ENCODE data around the gene SLC7A14. TPM values are rescaled to one million over a fixed set of nuclear protein-coding genes. Genes with fewer than 3 reads are reported as not detected.

The SLC7A14 gene
- total RNA-seq, 1 experiment from 2014 or later: not detected

- Histone ChIP-seq H3K4me2 (ENCODE audit: low read length) (no peak overlapping the region), H3F3A (ENCODE audit: low read length, unreplicated experiment) (no peaks in the 10 kb centered on the region), H3K4me1 (ENCODE audit: insufficient read depth, low read length) (peaks cover 7% of the 10 kb centered on the region), H3K36me3 (ENCODE audit: low read depth, low read length) (no peaks in the 10 kb centered on the region), H3K9me2 (replicated peaks; ENCODE audit: low read length) (no peaks in the 10 kb centered on the region), H3K9ac (ENCODE audit: low read length) (no peak overlapping the region), H3K27me3 (ENCODE audit: low read length) (no peaks in the 10 kb centered on the region), H3K9me3 (ENCODE audit: low read length) (no peaks in the 10 kb centered on the region), H3K27ac (ENCODE audit: low read length) (no peak overlapping the region), H4K20me1 (ENCODE audit: low read length) (no peaks in the 10 kb centered on the region), H2AFZ (ENCODE audit: low read length) (no peak overlapping the region), H3K79me2 (ENCODE audit: low read length) (no peaks in the 10 kb centered on the region), H3K4me3 (ENCODE audit: low read length) (no peak overlapping the region)
- ATAC-seq: no peak
- intact Hi-C loops (cut with micrococcal nuclease): no loop called here
- DNase-seq: no peak
- BruUV-seq (replicated peaks): no TSS peak
- TF ChIP-seq EZH2 (IDR thresholded peaks at IDR 0.05; ENCODE audit: low read length, unreplicated experiment) (no peak), CTCF (conservative IDR thresholded peaks at IDR 0.05; ENCODE audit: low read depth, low read length) (no peak), EZH2phosphoT487 (IDR thresholded peaks at IDR 0.05; ENCODE audit: borderline replicate concordance, low read length) (no peak)
- ChIA-PET POLR2A (ENCODE audit: unreplicated experiment) (no interaction called here), CTCF (no interaction called here)
These were observed 47.7 kb upstream of the SLC7A14 start for GRCh38 chr3:170633573-170633972.

GRCh38 chr3:170632780-170633179 lies 46.9 kb upstream of the SLC7A14 start:
- Histone ChIP-seq H3K9ac (ENCODE audit: low read length) (no peak overlapping the region), H3K4me3 (ENCODE audit: low read length) (no peak overlapping the region), H3K9me2 (replicated peaks; ENCODE audit: low read length) (no peaks in the 10 kb centered on the region), H3K36me3 (ENCODE audit: low read depth, low read length) (no peaks in the 10 kb centered on the region), H3K4me1 (ENCODE audit: insufficient read depth, low read length) (peaks cover 7% of the 10 kb centered on the region), H3F3A (ENCODE audit: low read length, unreplicated experiment) (no peaks in the 10 kb centered on the region), H3K27ac (ENCODE audit: low read length) (no peak overlapping the region), H3K4me2 (ENCODE audit: low read length) (peak overlapping the region; percentile 33), H3K79me2 (ENCODE audit: low read length) (no peaks in the 10 kb centered on the region), H4K20me1 (ENCODE audit: low read length) (no peaks in the 10 kb centered on the region), H3K9me3 (ENCODE audit: low read length) (no peaks in the 10 kb centered on the region), H2AFZ (ENCODE audit: low read length) (peak overlapping the region; percentile 69), H3K27me3 (ENCODE audit: low read length) (no peaks in the 10 kb centered on the region)
- no TSS peak for BruUV-seq (replicated peaks)
- ChIA-PET POLR2A (ENCODE audit: unreplicated experiment) (no interaction called here), CTCF (no interaction called here)
- intact Hi-C loops (cut with micrococcal nuclease): no loop called here
- ATAC-seq (peak; percentile 43; the same call in 1 of the 2 replicates), DNase-seq (peak; percentile 22)
- TF ChIP-seq EZH2phosphoT487 (IDR thresholded peaks at IDR 0.05; ENCODE audit: borderline replicate concordance, low read length): no peak
- TF ChIP-seq EZH2 (IDR thresholded peaks at IDR 0.05; ENCODE audit: low read length, unreplicated experiment): no peak
- no peak for TF ChIP-seq CTCF (conservative IDR thresholded peaks at IDR 0.05; ENCODE audit: low read depth, low read length)

DNA sequence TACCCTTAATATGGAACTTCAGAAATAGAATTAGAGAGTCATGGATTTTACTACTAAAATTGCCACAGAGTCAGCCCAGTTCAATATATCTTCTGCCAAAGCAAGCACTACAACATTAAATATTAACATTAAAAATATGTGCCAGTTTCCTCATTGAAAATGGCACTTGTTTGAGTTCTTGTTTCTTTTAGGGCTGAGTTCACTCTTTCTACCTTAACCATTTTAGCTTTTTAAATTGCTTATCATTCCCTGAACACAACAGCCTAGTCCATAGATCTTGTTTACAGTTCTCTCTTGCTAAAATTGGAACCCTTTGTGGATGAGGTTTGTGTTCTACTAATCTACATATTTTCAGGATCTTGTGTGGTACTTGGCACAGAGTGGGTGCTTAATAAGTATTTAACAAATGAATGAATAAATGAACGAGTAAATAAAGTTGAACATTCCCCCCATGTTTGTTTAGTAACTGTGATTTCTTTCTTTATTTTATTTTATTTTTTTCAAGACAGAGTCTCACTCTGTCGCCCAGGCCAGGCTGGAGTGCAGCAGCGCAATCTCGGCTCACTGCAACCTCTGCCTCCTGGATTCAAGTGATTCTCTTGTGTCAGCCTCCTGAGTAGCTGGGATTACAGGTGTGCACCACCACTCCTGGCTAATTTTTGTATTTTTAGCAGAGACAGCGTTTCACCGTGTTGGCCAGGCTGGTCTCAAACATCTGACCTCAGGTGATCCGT lies 46.0 kb upstream of the SLC7A14 start:
- H3K36me3 ChIP-seq (ENCODE audit: low read depth, low read length): no peaks in the 10 kb centered on the region
- no peaks in the 10 kb centered on the region for H3K27me3 ChIP-seq (ENCODE audit: low read length)
- no peak for DNase-seq
- no peak overlapping the region for H2AFZ ChIP-seq (ENCODE audit: low read length)
- H3K27ac ChIP-seq (ENCODE audit: low read length): no peak overlapping the region
- no peaks in the 10 kb centered on the region for H3K9me3 ChIP-seq (ENCODE audit: low read length)
- ChIA-PET POLR2A (ENCODE audit: unreplicated experiment) (interaction anchor here (0.6 kb wide), 1 partner anchor 348 kb away, joined by 4 read pairs; no protein-coding TSS in a partner anchor), CTCF (no interaction called here)
- no peak overlapping the region for H3K4me3 ChIP-seq (ENCODE audit: low read length)
- intact Hi-C loops (cut with micrococcal nuclease): no loop called here
- TF ChIP-seq CTCF (conservative IDR thresholded peaks at IDR 0.05; ENCODE audit: low read depth, low read length) (no peak), EZH2 (IDR thresholded peaks at IDR 0.05; ENCODE audit: low read length, unreplicated experiment) (no peak), EZH2phosphoT487 (IDR thresholded peaks at IDR 0.05; ENCODE audit: borderline replicate concordance, low read length) (no peak)
- no peaks in the 10 kb centered on the region for H4K20me1 ChIP-seq (ENCODE audit: low read length)
- BruUV-seq (replicated peaks): no TSS peak
- no peak overlapping the region for H3K9ac ChIP-seq (ENCODE audit: low read length)
- no peaks in the 10 kb centered on the region for H3K9me2 ChIP-seq (replicated peaks; ENCODE audit: low read length)
- no peak for ATAC-seq
- no peaks in the 10 kb centered on the region for H3F3A ChIP-seq (ENCODE audit: low read length, unreplicated experiment)
- H3K4me1 ChIP-seq (ENCODE audit: insufficient read depth, low read length): peaks cover 7% of the 10 kb centered on the region
- H3K4me2 ChIP-seq (ENCODE audit: low read length): no peak overlapping the region
- H3K79me2 ChIP-seq (ENCODE audit: low read length): no peaks in the 10 kb centered on the region

Measured in PC-3 (cell line).